Adrenal gland (tissue), 12 donors: ENCODE data around the gene ACSL5. TPM values are rescaled to one million over a fixed set of nuclear protein-coding genes. Genes with fewer than 3 reads are reported as not detected.
A peak's percentile ranks its signal among the peaks of the same experiment; 100 is the strongest.

Source experiments
- DNase-seq, 7 donors: peaks; one replicate each; pipeline ENCODE4 v3.0.0-alpha.2; 2019 to 2020
- H3K27ac ChIP-seq, 5 donors: fragments of 200-600 bp; sonication (generic) in 4 of 5; 1 replicate in 3 of 5; 2 replicates in 2 of 5; pipeline versions ENCODE4 v1.5.1 to v1.8.0; 2016 to 2020; ENCODE audit warnings: mild to moderate bottlenecking in 1 of 5
- H3K27me3 ChIP-seq: fragments of 200-600 bp; 2 replicates; pipeline ENCODE4 v1.8.0; 2021
- H3K36me3 ChIP-seq, 2 donors: fragments of 200-600 bp; replicated peaks in 1 of 2; 1 replicate in 1 of 2; 2 replicates in 1 of 2; pipeline versions ENCODE4 v1.5.1 to v1.8.0; 2018 to 2022
- H3K4me1 ChIP-seq, 2 donors: fragments of 200-600 bp; replicated peaks in 1 of 2; 1 replicate in 1 of 2; 2 replicates in 1 of 2; pipeline versions ENCODE4 v1.5.1 to v1.8.0; 2018 to 2021
- H3K4me3 ChIP-seq, 4 donors: fragments of 200-600 bp; sonication (generic) in 3 of 4; one replicate each; pipeline ENCODE4 v1.5.1; 2016 to 2018
- H3K9me3 ChIP-seq, 3 donors: fragments of 200-600 bp; sonication (generic) in 1 of 3; replicated peaks in 1 of 3; 1 replicate in 2 of 3; 2 replicates in 1 of 3; pipeline versions ENCODE4 v1.5.1 to v1.8.0; 2016 to 2021
- CTCF ChIP-seq, 6 experiments: fragments of 450-650 bp in 4 of 6; fragments of 200-600 bp in 2 of 6; sonication (generic) in 1 of 6; IDR thresholded peaks; 1 replicate in 5 of 6; 2 replicates in 1 of 6; pipeline versions ENCODE4 v1.5.1 to v1.8.0; 2016 to 2021; ENCODE audit warnings: antibody characterized with exemption in 6 of 6, mild to moderate bottlenecking in 2 of 6, moderate library complexity in 1 of 6
- POLR2A ChIP-seq, 2 donors: fragments of 450-650 bp; IDR thresholded peaks; one replicate each; pipeline ENCODE4 v1.6.1; 2017; ENCODE audit warnings: antibody characterized with exemption in 2 of 2, mild to moderate bottlenecking in 2 of 2, moderate library complexity in 1 of 2
- WGBS, 4 donors: extraction: QIAGEN DNeasy Blood & Tissue Kit in 2 of 4; methylation state at CpG; one replicate each; pipeline versions ENCODE4 v1.1.5 to v1.1.7; 2013 to 2017; 5-methylcytosine and 5-hydroxymethylcytosine counted together
- intact Hi-C, 2 donors: fragments of 100-400 bp; cut with DNase I; formaldehyde crosslinking; loops; one replicate each; pipeline versions ENCODE4 v1.14.1 to v1.15.0; 2022 to 2023
- polyA plus RNA-seq, 3 donors: library from polyadenylated mRNA; stranded (reverse); fragments of 200-250 nt in 2 of 3; fragments of 350-450 nt in 1 of 3; fragmentation: Illumina TruSeq in 1 of 3; extraction: RNeasy Lipid Tissue Mini Kit (QIAGEN cat#74804) in 1 of 3; gene quantifications; one replicate each; pipeline ENCODE4 v1.2.3, GENCODE V29; 2013 to 2014
- total RNA-seq, 9 donors: library from RNA; depleted of rRNA in 4 of 9; stranded (reverse); fragments of >200 nt in 4 of 9; fragments of 120-200 nt in 1 of 9; fragmentation: NEBNext Ultra II Directional in 1 of 9; extraction: Animal tissue kit (Norgen Biotek cat#: 25700) in 1 of 9; gene quantifications; one replicate each; pipeline versions ENCODE4 v1.1.0 to v1.2.4, GENCODE V29; 2013 to 2023
- donor health status: healthy with polysubstance abuse.
- donor health status: Bipolar disorder and iron deficiency.
- donor health status: DM: yes; HTN: yes; CAD: no.
- donor health status: DM: no; HTN: no; CAD: no.
- donor health status: DM: no; HTN: no; CAD: no.
- donor health status: DM: yes; HTN: yes; CAD: no.

The ACSL5 gene
- total and polyA plus RNA-seq, 12 donors, result 2.1 to 8.6 (median 6.7) TPM

- no peaks in the 10 kb centered on the region for H3K4me1 ChIP-seq
- no peaks in the 10 kb centered on the region for H3K9me3 ChIP-seq
- DNase-seq, result no peak
- intact Hi-C loops, result no loop called here
- H3K27me3 ChIP-seq, result no peaks in the 10 kb centered on the region
- 64 to 85% (median 70%) methylated on average over 5 of the region's 5 CpGs for WGBS, 4 donors
- no peak for TF ChIP-seq CTCF (IDR thresholded peaks at IDR 0.05)
- no peak for TF ChIP-seq POLR2A (IDR thresholded peaks at IDR 0.05)
- no peak overlapping the region for H3K4me3 ChIP-seq
- H3K36me3 ChIP-seq, result no peaks in the 10 kb centered on the region
- H3K27ac ChIP-seq, result no peak overlapping the region
Measured at GRCh38 chr10:112343056-112343806, 30.7 kb upstream of the ACSL5 start.

- Histone ChIP-seq H3K4me1 (no peaks in the 10 kb centered on the region), H3K36me3 (no peaks in the 10 kb centered on the region), H3K27me3 (no peaks in the 10 kb centered on the region), H3K4me3 (no peak overlapping the region), H3K9me3 (no peaks in the 10 kb centered on the region), H3K27ac (no peak overlapping the region)
- DNase-seq, result peak in 1 of 7 donors; percentile 15
- TF ChIP-seq CTCF (IDR thresholded peaks at IDR 0.05), result no peak
- TF ChIP-seq POLR2A (IDR thresholded peaks at IDR 0.05), result no peak
- intact Hi-C loops, result no loop called here
- 80 to 86% (median 84%) methylated on average over 6 of the region's 6 CpGs for WGBS, 4 donors
Measured at GRCh38 chr10:112344261-112344660, 29.7 kb upstream of the ACSL5 start.

- Histone ChIP-seq H3K36me3 (no peaks in the 10 kb centered on the region), H3K4me1 (no peaks in the 10 kb centered on the region), H3K4me3 (no peak overlapping the region), H3K9me3 (no peaks in the 10 kb centered on the region), H3K27me3 (no peaks in the 10 kb centered on the region), H3K27ac (no peak overlapping the region)
- no peak for TF ChIP-seq CTCF (IDR thresholded peaks at IDR 0.05)
- TF ChIP-seq POLR2A (IDR thresholded peaks at IDR 0.05), result no peak
- intact Hi-C loops, result no loop called here
- no peak for DNase-seq
- 44 to 90% (median 63%) methylated on average over 3 of the region's 3 CpGs for WGBS, 4 donors
Measured at GRCh38 chr10:112345202-112345601, 28.7 kb upstream of the ACSL5 start.

DNA sequence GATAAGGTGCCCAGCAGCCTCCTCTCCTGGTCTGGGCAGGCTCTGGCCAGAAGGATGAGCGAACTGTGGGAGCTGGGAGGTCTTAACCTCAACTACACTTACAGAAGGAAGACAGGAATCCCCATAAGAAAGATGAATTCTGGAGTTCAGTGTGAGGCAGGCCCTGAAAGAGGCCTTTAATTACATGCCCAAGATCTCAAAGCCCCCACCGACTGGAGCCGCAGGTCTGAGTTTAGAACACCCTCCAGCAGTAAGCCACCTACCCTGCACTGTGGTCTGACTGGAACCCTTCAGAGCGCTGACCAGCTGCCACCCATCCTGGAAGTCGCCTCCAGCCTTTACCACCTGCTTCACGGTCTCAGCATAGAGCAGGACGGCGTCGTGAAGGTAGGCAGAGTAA lies 28.2 kb upstream of the ACSL5 start:
- intact Hi-C loops, result no loop called here
- TF ChIP-seq CTCF (IDR thresholded peaks at IDR 0.05) (no peak), POLR2A (IDR thresholded peaks at IDR 0.05) (no peak)
- no peaks in the 10 kb centered on the region for H3K27me3 ChIP-seq
- no peaks in the 10 kb centered on the region for H3K4me1 ChIP-seq
- H3K36me3 ChIP-seq, result no peaks in the 10 kb centered on the region
- H3K27ac ChIP-seq, result no peak overlapping the region
- no peak overlapping the region for H3K4me3 ChIP-seq
- WGBS, 4 donors, result 94 to 100% (median 96%) methylated on average over 1 to 9 of the region's 9 CpGs
- no peaks in the 10 kb centered on the region for H3K9me3 ChIP-seq
- no peak for DNase-seq
